B cell (primary cell): ENCODE measurements around the gene CALN1.

ENCODE experiments used
- CTCF ChIP-seq: fragments of 200-600 bp; IDR thresholded peaks from one replicate; pipeline ENCODE4 v1.8.0; 2022; ENCODE audit warnings: antibody characterized with exemption, mild to moderate bottlenecking
- EZH2 ChIP-seq: IDR thresholded peaks from 2 replicates; pipeline ENCODE4 v1.6.1; 2012; ENCODE audit warnings: borderline replicate concordance, low read depth, mild to moderate bottlenecking, moderate library complexity, low read length; ENCODE audit not compliant: insufficient read depth, poor library complexity, severe bottlenecking

DNA sequence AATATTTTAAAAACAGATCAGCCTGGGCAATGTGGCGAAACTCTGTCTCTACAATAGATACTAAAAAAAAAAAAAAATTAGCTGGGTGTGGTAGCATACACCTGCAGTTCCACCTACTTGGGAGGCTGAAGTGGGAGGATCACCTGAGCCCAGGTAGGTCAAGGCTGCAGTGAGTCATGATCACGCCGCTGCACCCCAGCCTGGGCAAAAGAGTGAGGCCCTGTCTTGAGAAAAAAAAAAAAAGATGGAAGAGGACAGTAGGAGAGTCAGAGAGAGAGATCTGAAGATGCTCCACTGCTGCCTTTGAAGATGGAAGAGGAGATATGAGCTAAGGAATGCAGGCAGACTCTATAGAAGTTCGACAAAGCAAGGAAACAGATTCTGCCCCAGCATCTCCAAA is 181.9 kb downstream of the CALN1 start:
- TF ChIP-seq CTCF (no peak), EZH2 (no peak)
